HG03095 (cell line): ENCODE data around the gene NUCB2.

ENCODE experiments used
- ATAC-seq: cut with Tn5 transposase; IDR thresholded peaks from one replicate; pipeline ENCODE4 v1.9.1; 2021; ENCODE audit warnings: moderate library complexity; ENCODE audit not compliant: unreplicated experiment

Gene NUCB2

DNA sequence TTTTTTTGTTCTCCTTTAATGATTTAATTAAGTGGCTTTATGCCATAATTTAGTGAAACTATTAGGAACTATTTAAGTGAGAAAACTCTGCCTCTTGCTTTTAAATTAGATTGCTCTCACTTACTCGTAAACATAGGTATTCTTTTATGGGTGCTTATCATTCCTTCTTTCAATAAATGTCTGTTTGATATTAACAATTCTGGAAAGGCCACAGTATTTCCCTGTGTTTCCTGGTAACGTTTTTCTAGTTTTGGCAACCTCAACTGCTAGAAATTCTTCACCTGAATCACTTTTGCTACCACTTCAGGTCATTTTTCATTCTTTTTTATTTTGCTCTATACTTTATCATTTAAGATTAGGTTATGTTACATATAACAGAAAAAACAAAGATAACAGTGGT lies 55.1 kb downstream of the NUCB2 start:
- no peak for ATAC-seq

GRCh38 chr11:17333799-17334586 lies 57.5 kb downstream of the NUCB2 start:
- no peak for ATAC-seq

DNA sequence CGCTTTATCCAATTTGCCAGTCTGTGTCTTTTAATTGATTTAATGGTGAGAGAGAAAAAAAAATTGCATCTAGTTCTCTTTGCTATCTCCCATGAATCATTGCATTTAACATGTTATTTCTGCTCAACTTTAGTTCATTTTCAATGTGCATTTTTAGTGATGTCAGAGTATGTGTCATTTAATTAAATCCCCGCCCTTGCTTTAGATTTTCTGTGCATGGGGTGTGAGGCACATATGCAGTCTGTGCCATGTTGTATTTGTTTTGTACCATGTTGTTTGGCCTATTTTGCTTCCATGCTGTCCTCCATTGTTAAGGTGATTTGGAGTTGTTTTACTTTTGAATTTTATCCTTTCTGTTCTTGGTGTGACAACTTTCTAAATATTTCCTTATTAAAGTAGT lies 66.7 kb downstream of the NUCB2 start:
- ATAC-seq: no peak

GRCh38 chr11:17343907-17344306 lies 67.4 kb downstream of the NUCB2 start:
- ATAC-seq: no peak

DNA sequence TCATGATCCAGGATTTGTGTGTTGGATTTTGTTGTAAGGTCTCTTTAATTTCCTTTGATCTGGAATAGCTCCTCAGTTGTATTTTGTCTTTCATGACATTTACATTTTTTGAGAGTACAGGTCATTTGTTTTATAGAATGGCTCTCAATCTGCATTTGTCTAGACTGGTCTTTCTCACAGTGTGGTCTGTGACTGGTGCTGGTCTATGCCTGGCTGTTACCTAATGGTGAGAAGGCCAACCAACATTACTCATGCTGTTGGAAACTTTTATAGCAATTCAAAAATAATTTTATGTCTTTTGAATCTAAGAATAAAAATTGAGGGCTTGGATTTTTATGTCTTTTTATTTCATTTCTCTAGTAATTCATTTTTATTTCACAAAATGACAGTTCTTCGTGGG lies 71.1 kb downstream of the NUCB2 start:
- ATAC-seq: no peak

- ATAC-seq: no peak
Observed at GRCh38 chr11:17350455-17351171, 74.1 kb downstream of the NUCB2 start.

- no peak for ATAC-seq
Observed at GRCh38 chr11:17351172-17351509, 74.6 kb downstream of the NUCB2 start.

DNA sequence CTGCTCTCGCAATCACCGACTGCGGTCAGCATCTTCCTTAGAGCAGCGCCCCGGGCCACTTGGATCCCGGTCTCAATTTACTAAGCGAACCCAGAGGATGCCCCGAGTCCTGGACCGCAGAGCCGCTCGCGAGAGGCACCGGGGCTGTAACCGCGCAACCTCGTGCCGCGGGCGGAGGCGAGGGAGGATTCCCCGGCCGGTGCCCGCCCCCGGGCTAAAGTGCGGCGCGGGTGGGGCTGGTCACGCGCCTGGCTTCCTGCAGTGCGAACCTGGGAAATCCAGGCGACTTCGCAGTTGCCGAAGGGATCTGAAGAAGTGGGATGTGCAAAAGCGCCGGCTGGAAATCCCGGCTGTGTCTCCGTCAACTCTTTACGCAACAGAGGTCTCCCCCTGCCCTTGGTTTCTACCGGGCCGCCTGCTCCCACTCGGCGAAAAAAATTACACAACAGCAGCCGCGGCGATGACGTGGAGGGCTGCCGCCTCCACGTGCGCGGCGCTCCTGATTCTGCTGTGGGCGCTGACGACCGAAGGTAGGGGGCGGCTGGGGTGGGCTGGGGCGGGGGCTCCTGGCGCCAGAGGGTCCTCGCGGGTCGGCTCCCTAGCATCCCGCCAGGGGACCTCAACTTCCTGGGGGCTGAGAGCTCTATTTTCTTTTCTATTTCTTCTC lies 75.1 kb downstream of the NUCB2 start, which contains the start of gene NCR3LG1:
NCR3LG1 (plus strand) TSS at position 291 of the 667 bp plus-strand sequence; CDS start at position 461, 170 bp downstream.
- no peak for ATAC-seq

- no peak for ATAC-seq
Observed at GRCh38 chr11:17352950-17353820, 76.6 kb downstream of the NUCB2 start.

DNA sequence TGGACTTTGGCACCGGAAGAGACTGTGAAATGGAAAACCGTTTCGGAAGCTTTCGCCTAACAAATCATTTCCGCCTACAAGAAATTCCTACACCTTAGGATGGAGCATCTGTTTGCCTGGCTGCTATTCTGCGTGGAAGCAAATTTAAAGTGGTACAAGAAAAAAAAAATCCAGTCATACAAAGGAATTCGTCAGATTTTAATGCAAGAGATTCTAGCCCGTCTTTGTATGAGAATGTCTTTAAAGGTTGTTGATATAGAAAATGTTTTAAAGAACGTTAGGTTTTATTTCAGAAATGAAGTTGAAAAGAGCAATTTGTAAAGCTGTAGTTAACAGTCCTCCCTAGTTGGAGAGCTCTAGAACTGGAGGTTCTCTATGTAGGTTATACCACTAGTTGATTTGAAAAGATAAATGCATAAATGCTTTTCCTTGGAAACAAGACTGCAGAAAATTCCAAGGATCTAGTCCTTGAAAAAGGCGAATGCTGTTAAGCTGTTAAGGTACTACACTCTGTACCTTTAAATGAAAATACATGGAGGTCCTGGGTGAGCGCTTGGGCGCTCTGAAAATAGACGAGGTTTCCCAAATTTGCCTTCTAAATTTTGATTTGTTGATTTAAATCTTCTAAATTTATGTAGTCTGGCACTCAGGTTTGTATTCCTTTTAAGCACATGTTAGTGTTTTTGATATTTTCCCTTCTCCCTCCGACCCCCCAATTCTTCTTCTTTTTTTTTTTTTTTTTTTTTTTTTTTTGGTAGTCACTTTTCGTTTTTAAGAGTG lies 77.5 kb downstream of the NUCB2 start:
- ATAC-seq: no peak

- peak; percentile 36 for ATAC-seq
Observed at GRCh38 chr11:17354601-17354991, 78.1 kb downstream of the NUCB2 start.

- ATAC-seq: no peak
Observed at GRCh38 chr11:17366495-17366894, 90.0 kb downstream of the NUCB2 start.

GRCh38 chr11:17368551-17368950 lies 92.0 kb downstream of the NUCB2 start:
- ATAC-seq: no peak

- no peak for ATAC-seq
Observed at GRCh38 chr11:17369094-17369493, 92.6 kb downstream of the NUCB2 start.

- ATAC-seq: no peak
Observed at GRCh38 chr11:17369684-17370243, 93.2 kb downstream of the NUCB2 start.

DNA sequence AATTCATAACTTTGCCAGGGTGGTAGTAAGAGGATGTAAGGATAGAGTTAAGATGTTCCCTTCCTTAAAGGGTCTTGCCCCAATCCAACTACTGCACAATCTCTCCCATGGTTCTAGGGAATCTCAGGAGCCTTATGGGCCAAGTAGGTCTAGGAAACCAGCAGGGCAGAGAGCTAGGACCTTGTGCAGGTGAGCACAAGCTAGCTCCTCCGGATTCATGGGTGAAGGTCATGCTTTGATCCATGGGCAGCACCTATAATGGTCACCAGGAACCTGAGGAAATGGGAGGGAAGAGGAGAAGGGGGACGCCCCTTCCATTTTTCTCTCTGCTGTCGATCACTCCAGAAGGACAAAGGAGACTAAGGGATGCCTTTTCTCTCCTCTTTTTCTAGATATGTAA lies 95.1 kb downstream of the NUCB2 start:
- no peak for ATAC-seq

DNA sequence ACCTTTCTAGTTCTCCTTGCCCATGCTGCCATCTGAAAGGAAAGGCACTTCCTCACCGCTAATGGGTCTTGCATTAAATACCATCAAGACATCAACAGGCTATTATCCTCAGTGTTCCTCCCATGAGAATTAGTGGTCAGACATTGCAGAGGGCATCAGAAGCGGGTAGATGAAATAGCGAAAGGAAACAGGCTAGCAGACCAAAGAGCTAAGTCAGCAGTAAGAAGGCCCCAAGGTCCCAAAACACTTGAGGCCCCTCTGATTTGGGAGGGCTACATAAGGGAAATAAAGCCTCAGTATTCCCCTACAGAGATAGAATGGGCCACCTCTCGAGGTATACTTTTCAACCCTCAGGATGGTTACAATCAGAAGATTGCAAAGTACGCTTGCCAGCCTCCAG lies 99.0 kb downstream of the NUCB2 start:
- no peak for ATAC-seq

DNA sequence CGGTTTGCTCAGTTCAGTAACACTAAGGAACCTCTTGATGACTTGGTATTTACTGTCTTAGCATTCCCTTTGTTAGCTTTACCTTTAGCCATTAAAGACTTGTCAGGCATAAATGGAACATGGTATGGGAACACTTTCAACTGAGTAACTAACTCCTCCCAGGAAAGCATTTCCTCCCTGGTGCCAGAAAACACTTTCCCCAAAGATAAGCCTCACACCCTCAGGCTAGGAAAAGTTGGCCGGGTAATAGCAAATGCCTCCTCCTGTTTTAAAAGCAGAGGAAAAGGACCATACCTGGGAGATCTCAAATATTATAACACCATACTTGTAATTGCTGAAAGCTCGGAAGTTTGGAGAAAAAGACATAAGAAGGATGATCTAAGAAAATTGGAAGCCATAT lies 100.0 kb downstream of the NUCB2 start:
- ATAC-seq: no peak

GRCh38 chr11:17378655-17379054 lies 102.1 kb downstream of the NUCB2 start:
- ATAC-seq: no peak
